NK-92 treated with Interleukin-12 subunit alpha and Interleukin-12 subunit beta, amount 100 ng/mL, for 24 hours (cell line): Measurements from ENCODE around the gene ZGPAT.
"Not testable (repeated sequence)": the region's sequence is repeated elsewhere in the genome, so short reads cannot be mapped to it uniquely, and the experiment has no call there.

ENCODE experiments used
- DNase-seq: peaks from one replicate; lab custom pipeline; 2025; lab: John Stamatoyannopoulos, UW

ZGPAT gene

DNA sequence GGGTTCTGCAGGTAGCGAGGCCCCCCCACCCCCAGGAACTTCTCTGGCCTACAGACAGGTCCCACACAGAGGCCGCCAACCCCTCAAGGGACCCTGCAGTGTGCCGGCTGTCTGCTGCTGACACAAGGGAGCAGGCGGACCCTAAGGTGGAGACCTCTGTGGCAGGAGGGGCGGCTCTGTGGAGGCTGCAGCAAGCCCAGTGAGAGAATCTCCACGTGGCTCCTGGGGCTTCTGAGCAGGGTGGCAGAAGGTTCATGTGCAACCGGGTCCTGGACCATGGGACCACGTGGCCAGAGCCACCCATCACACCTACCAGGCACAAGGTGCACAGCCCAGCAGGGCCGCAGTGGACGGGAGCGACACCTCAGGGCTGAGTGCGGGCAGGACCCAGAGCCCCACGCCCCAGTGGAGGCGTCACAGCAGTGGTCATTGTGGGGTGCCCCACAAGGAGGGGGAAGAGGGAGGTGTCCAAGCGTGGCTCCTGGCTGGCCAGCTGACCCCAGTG, 4.3 kb upstream of the ZGPAT start:
- no peak for DNase-seq

DNA sequence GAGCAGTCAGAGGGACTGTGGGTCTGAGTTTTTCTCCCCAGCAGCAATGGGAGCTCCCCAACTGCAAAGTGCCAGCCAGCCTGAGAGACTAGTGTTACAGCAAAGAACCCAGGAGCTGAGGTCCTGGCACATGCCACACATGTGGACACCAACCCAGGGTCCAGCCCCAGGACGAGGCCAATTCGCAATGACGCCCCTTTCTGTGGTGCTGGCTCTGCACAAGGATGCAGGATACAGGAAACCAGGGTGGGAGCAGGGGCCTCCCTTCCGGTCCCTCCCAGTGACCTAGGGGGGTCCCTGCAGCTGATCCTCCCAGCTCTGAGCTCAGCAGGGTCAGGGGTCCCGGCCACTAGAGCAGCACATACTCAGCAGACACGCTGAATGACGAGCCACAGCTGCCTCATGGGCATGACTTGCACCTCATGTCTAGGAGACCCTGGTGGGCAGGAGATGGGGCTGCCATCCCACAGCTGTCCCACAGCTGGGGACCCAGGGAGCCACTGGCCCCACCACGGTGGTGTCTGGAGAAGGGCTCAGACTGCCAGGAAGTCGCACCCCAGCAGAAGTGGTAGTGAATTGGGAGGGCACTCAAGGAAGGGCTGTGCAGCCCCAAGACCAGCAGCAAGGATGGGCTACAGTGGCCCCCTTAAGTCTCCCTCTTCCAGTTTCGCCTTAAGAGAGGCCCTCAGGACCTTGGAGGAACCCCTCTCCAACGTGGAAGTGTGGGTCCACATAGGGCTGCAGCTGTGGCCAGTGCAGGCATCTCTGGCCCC, 3.7 kb upstream of the ZGPAT start:
- DNase-seq: no peak

- no peak for DNase-seq
These were observed 3.1 kb upstream of the ZGPAT start for GRCh38 chr20:63704749-63705117.

DNA sequence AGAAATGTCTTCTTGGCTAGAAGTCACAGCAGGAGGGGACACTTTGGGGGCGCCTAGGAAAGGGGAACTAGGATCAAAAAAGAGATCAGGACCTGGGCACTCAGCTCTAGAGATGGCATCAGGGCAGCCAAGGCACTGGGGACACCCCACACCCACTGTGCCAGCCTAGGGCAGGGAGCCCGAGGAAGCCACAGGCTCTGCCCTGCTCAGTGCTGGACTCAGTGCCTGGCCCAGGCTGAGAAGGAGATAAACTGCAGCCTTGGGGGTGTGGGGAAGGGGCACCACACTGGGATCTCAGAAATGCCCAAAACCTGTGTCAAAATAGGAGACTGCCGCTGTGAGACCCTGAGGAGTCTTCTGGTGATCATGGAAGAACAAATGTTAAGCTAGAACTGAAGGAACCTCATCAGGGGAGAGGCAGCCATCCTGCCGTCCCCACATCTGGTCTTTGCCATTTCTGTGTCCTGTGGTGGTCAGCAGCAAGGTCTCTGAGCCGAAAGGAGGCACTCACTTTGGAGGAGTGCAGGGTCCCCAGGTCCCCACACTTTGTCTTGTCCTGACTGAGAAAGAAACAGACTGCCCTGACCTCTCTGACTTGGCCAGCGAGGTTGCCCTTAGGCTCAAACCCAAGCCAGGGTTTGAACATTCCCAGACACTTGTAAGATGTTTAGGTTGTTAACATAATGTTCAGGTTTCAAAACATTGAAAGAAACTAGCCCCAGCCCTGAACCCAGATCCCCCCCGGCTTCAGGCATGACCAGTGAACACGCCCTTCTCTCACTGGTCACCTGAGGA, 2.4 kb upstream of the ZGPAT start:
- DNase-seq: no peak

DNA sequence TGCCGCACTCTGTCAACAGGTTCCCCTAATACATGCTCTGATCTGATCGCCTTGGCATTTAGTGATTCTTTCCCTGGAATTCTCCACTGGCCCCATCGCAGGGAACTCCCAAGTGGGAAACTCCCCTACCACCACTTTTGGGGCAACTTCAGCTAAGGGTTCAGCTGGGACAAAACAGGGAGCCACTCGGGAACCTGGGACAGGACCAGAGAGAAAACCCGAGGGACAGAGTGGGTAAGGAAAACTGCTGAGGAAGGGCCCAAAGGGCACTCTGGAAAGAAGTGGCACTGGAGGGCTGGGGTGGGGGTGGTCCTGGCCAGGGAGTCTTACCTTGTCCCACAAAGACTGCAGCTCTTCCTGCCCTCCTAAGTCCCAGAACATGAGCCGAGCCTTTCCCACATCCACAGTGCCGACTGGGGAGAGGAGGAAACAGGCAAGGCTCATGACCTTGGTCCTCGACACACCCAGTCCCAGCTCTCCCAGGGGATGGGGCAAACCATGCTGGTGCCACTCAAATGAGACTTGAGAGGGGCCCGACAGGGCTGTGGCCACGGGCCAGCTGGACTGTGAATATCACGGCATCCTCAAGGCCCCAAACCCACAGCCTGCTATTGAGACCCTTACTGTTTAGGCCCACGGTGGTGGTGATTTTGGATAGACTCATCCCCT, 1.7 kb upstream of the ZGPAT start:
- DNase-seq: no peak

GRCh38 chr20:63706852-63707557, 834 bp upstream of the ZGPAT start:
- DNase-seq: no peak

GRCh38 chr20:63708301-63709148, 686 bp downstream of the ZGPAT start:
- no peak for DNase-seq

DNA sequence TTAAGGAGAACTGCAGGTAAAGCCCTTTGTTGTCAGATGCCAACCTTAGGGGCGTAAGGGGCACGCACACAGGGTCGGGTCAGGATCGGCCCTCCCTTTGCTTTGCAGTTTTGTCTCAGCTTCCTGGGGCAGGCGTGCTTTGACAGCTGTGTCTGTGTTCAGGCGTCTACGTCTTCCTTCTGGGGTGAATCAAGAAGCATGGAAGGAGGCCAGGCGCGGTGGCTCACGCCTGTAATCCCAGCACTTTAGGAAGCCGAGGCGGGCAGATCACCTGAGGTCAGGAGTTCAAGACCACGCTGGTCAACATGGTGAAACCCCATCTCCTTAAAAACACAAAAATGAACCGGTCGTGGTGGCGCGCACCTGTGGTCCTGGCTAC, 1.3 kb downstream of the ZGPAT start:
- no peak for DNase-seq

- DNase-seq: no peak
These were observed 3.3 kb downstream of the ZGPAT start for GRCh38 chr20:63711085-63711645.

GRCh38 chr20:63712191-63712590, 4.4 kb downstream of the ZGPAT start:
- DNase-seq: no peak

- no peak for DNase-seq
These were observed 7.0 kb downstream of the ZGPAT start for GRCh38 chr20:63714858-63715257.

DNA sequence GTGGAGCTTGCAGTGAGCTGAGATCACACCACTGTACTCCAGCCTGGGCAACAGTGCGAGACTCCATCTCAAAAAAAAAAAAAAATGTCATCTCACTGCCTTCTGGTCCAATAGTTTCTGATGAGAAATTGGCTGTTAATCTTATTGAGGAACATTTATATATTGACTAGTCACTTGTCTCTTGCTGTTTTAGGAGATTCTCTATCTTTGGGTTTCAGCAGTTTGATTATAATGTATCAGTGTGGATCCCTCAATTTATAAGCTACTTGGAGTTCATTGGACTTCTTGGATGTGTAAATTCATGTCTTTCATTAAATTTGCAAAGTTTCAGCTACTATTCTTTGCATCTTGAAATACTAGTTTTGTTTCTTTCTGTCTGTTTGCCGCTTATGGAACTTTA, 11.2 kb downstream of the ZGPAT start:
- DNase-seq: no peak

DNA sequence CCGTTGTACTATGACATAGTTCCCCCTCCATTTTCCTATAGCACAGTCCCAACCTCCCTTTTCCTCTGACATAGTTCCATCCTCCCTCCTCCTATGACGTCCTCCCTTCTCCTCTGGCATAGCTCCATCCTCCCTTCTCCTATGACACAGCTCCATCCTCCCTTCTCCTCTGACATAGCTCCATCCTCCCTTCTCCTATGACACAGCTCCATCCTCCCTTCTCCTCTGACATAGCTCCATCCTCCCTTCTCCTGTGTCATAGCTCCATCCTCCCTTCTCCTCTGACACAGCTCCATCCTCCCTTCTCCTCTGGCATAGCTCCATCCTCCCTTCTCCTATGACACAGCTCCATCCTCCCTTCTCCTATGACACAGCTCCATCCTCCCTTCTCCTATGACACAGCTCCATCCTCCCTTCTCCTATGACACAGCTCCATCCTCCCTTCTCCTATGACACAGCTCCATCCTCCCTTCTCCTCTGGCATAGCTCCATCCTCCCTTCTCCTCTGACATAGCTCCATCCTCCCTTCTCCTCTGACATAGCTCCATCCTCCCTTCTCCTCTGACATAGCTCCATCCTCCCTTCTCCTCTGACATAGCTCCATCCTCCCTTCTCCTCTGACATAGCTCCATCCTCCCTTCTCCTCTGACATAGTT, 15.3 kb downstream of the ZGPAT start:
- not testable (repeated sequence) for DNase-seq

DNA sequence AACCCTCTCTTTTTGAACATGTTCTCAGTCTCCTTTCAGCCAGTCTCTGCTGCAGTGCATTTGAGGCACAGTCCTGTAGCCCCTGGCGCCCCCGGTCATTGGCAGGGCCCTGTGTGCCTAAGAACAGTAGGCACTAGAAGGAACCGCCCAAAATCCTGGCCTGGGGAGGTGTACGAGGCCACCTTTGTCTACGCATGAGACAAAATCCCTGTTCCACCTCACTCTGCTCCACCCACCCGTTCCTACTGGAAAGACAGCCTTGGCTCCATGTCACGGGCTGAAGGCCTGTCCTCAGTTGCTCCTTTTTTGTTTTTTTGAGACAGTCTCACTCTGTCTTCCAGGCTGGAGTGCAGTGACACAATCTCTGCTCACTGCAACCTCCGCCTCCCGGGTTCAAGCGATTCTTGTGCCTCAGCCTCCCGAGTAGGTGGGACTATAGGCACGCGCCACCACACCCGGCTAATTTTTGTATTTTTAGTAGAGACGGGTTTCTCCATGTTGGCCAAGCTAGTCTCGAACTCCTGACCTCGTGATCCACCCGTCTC, 22.4 kb downstream of the ZGPAT start:
- not testable (repeated sequence) for DNase-seq

DNA sequence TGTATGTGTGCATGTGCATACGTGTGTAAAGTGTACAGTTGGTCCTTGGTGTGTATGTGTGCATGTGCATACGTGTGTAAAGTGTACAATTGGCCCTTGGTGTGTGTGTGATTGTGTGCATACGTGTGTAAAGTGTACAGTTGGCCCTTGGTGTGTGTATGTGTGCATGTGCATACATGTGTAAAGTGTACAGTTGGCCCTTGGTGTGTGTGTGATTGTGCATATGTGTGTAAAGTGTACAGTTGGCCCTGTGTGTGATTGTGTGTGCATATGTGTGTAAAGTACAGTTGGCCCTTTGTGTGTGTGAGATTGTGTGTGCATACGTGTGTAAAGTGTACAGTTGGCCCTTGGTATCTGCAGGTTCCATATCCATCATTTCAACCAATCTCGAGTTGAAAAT, 23.6 kb downstream of the ZGPAT start:
- DNase-seq: no peak

DNA sequence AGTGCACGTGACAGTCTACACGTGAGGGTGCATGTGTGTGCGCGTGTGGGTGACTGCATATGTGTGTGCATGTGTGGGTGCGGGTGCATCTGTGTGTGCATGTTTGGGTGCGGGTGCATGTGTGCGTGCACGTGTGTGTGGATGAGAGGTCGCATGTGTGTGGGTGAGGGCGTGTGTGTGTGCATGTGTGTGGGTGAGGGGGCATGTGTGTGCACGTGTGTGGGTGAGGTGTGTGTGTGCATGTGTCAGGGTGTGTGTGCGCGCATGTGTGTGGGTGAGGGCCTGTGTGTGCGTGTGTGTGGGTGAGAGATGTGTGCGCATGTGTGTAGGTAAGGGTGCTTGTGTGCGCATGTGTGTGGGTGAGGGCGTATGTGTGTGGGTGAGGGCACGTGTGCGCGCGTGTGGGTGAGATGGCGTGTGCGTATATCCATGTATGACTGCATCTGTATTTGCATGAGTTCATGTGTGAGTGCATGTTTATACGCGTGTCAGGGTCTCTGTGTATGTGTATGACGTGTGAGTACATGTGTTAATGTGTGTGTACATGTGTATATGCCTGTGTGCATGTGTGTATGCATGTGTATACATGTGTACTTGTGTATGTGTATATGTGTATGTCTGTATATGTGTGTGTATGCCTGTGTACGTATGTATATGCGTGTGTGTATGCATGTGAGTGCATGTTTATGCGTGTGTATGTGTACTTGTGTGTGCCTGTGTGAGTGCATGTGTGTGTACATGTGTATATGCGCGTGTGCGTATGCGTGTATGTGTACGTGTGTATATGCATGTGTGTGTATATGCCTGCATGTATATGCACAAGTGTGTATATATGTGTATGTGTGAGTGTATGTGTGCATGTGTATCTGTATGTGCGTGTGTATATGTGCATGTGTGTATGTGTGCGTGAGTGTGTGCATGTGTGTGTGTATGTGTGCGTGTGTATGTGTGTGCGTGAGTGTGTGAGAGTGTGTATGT, 24.6 kb downstream of the ZGPAT start:
- DNase-seq: no peak

DNA sequence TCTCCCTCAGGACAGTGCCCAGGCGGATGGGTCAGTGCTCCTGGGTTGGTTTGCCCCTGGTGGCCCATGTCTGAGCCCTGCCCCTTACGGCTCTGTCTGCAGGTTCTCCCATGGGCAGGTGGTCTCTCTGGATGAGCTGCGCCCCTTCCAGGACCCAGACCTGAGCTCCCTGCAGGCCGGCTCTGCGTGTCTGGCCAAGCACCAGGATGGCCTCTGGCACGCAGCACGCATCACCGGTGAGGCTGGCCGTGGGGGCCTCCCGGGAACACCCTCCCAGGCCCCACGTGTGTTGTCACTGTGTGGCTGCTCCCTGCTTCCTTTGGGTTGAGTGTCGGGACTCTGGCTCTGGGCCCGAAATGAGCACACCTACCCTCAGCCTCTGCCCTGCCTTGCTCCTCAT, 25.3 kb downstream of the ZGPAT start:
- DNase-seq: no peak

- no peak for DNase-seq
These were observed 25.8 kb downstream of the ZGPAT start for GRCh38 chr20:63733579-63734081.
